DMS153 treated with DMSO at 0.1 percent for 48 hours (cell line): Measurements from ENCODE around the gene MDFI.

Source experiments
- DNase-seq: peaks from one replicate; lab custom pipeline; 2025; ENCODE audit not compliant: unreplicated experiment; lab: John Stamatoyannopoulos, UW

The MDFI gene

DNA sequence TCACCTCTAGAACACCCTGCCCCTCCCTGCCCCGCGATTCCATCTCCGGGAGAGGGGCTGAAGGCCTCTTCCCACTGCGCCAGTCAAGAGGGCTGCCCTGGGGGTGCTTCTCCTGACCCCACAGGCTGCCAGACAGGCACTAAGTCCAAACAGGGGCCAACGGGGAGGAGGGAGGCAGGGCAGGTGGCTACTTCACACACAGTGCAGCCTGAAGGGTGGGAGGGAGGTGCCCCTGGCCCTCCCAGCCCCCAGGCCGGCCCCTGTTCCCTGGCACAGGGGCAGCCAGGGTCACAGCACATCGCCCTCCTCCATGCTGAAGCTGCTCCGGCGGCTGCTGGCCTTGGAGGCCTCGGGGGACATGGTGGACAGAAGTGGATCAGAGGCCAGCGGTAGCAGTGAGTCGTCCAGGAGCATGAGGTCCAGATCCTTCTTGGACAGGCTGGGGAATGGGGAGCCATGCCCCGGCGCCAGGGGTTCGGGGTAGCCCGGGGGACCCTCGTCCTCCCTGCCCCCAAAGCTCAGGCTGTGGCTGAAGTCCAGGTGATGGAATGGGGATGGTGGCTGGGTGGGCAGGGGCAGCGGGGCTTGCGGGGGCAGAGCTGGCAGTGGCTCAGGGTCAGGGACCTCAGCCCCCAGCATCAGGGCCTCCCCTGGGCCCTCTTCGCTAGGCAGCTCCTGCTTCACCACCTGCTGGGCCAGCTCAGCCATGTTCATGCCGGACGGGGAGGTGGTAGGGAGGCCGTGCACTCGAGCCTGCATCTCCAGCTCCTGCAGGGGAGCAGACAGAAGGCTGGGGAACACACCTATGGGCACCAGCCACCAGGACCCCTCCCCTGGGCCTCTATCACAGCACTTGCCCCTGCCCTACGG lies 46.3 kb downstream of the MDFI start:
- DNase-seq: no peak

DNA sequence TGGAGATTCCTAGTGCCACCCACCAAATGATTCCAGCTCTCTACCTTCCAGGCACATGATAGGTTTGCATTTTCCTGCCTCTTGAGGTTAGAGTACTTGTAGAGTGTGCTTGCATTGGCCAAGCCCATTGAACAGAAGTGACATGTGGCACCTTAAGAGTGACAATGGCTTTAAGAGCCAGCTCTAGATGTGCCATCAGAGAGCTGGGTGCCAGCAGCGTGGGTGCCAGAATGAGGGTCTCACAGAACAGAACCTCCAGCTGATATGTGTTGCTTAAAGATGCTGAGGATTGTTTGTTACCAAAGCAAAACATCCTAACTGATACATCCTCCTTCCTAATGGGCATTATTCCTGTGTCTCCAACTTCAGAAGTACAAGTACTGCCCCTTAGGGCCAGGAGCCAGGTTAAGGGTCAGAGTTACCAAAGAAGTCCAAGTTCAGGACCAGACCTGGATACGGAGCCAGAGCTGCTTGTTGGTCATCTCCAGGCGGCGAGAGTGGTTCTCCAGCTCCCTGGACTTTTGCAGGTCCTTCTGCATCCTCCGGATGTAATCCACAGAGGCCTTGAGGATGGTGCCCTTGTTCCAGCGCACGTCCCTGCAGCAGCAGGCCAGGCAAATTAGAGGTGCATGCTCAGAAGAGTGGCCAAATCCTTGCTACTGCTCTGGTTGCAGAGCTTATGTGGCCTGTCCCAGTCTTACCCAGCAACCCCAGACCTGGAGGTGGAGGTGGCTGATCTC lies 47.5 kb downstream of the MDFI start:
- no peak for DNase-seq

DNA sequence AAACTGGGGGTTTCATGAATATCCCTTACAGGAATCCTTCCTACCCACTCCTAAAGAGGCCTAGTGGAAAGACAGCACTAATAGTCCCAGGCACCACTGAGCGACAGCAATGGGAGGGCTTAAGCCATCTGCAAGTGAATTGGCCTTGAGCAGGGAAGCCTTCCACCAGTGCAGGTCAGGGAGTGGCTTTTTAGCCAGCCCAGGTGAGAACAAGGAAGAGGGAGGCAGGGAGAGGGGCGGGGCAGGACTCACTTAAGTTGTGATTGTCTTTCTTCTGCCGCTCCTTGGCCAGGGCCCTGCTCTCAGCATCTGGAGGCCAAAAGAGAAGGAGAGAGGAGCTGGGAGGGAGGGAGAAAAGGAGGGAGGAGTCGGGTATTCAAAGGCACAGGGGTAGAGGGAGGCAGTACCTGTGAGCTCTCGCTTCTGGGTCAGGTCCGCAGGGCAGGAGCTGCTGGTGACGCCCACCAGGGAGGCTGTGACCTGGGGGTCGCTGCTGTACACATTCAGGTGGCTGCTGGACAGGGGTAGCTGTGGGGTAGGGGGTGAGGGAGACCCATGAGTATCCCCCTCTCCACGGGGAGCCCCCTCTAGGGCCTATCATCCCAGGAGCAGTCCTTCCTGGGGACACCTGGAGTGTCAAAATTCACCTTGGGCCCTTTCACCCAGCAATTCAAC lies 49.4 kb downstream of the MDFI start:
- no peak for DNase-seq

DNA sequence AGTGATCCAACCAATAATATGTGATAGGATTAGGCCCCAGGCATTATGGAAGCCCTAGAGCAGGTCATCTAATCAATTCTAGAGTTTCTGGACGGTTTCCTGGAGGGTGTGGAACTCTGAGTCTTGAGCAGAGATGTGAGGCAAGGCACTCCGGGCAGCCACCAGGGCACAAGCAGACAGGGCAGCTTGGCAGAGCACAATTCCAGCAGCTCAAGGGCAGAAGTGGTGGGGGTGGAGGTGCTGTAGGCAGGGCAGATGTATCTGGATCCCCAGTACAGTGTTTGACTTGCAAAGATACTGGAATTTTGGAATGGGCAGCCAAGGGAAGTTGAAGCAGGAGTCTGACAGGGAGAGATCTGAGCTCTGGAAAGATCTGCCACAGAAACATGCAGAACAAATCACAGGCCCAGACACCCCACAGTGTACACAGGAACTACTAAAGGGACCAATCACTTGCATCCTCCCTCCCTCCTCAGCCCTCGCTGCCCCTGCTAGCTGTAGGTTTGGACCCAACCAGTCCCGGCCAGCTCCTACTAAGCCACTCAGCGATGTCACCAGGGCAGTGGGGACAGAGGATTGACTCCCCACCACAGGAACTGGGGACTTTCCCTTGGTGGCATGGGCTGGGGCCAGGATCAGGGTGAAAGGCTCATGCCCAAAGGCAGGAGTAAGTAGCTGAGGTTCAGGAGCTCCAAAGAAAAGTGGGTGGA lies 50.1 kb downstream of the MDFI start:
- no peak for DNase-seq

DNA sequence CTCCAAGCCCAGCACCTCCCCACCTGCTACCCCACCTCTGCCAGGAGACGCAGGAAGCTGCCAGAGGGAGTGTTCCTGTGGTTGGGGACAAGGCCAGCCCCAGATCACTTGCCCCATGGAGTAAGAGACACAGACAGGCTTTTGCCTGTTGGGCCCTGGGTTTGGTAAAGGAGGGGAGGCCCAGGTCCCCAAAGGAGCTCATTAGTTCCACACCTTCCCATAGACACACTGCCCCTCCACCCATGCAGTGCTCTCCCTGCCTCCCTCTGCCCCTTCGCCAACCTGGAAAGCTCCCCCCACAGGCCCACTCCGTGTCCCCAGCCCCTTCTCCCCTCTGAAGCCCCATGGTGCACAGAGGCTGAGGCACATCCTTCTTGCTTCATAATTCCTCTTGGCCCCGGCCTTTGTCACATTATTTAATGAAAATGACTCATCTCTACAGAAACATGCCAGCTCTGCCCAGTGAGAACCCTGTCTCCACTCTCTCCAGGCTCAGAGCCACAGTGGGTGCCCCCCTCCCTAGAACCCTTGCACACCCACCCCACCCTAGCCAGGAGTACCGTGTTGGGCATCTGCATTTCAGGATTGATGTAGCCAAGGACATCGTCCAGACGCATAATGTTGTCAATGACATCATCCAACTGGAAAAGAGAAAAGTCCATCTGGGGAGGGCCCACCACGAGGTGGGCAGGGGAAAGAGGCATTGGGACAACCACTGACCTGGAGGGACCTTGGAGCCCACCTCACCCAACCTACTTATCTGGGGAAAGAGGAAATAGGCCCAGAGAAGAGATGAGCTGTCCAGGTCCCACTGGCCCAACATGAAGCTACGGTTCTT lies 51.1 kb downstream of the MDFI start:
- no peak for DNase-seq

DNA sequence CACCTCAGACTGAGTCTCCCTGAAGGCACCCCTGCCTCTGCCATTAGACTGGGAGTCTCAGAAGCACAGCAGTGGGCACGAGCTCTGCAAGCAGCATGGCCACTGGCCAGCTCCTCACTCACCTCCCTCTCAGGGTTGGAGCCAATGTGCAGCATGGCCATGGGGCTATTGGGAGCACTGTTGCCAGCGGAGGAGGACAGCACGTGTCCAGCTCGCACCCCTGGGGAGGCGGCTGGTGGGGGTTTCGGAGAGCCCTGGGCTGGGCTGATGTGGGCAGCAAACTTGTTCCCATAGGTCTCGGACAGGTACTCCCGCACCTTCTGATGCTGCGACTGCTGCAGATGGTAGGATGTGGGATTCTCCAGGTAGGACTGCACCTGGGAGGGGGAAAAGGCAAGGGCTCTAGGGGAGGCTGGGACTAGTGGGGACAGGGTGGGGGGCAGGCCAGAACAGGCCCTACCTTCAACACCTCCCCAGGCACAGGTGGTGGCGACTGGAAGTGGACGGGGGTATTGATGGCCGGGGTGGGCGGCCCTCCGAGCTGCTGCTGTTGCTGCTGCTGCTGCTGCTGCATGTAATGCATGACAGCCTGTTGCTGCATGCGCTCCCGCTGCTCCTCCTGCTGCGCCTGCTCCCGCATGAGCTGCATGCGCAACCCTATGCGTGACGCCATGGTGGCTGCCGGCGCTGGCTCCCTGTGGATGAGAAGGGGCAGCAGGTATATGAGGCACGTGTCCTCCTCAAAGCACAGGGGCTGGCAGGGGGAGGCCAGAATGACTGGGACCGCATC lies 52.5 kb downstream of the MDFI start:
- no peak for DNase-seq

DNA sequence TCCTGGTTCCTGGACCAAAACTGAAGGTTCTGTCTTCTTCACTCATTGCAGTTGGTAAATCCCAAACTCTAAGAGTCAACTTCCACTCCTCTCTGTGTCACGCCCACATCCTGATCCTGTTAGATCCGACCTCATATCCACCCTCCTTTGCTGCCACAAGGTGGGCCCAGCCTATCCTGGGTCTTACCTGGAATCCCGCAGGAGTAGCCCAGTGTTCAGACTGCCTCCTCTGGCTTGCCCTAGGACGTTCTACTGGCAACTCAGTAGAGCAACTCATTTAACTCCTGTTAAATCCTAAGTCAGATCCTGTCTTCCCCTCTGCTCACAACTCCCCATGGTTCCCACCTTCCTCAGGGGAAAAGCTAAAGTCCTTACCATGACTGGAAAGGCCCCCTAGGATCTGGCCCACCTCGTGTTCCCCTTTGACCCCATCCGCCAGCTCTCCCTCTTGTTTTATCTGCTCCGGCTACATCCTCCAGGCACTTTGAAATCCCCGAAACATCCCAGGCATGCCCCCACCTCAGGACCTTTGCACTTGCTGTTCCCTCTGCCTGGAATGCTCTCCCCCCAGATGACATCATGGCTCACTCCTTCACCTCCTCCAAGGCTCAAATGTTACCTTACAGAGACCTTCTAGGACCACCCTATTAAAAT lies 53.3 kb downstream of the MDFI start:
- no peak for DNase-seq

DNA sequence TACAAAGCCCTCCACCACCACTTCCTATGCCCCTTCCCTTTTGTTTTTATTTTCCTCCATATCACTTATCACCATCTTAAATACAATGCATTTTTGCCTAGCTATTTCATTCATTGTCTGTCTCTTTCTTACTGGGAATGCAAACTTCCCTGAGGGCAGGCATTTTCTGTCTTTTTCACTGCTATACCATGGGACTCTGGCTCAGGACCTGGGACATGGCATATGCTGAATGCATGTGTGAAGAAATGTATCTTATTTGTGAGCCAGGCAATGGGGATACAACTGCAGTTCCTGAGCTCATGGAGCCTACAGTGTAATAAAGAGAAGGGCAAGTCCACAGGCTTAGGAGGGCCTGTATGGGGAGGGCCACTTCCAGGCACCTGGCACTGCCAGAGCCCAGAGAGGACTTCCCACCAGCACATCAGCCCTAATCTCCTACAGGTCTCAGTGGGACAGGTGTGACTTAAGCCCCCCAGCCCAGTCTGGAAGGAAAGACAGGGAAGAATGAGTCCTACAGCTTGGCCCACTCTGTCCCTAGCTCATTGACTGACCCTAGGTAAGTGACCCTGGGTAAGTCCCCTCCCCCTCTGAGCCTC lies 53.9 kb downstream of the MDFI start:
- no peak for DNase-seq

DNA sequence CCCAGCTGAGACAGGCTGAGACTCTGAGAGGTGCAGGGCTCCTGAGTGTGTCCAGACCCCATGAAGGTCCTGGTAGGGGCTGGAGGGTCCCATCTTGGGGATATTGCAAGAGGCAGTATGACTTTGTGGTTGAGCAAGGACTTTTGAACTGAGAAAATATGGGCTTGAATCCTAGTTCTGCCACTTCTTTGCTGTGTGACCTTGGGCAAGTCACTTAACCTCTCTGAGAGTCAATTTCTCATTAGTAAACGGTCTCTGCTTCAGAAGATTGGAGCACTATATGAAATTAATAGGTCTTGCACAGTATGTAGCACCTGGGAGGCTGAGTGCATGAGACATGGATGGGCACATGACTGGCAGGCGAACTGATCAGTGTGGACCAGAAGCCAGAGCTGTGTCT lies 54.5 kb downstream of the MDFI start:
- DNase-seq: no peak

DNA sequence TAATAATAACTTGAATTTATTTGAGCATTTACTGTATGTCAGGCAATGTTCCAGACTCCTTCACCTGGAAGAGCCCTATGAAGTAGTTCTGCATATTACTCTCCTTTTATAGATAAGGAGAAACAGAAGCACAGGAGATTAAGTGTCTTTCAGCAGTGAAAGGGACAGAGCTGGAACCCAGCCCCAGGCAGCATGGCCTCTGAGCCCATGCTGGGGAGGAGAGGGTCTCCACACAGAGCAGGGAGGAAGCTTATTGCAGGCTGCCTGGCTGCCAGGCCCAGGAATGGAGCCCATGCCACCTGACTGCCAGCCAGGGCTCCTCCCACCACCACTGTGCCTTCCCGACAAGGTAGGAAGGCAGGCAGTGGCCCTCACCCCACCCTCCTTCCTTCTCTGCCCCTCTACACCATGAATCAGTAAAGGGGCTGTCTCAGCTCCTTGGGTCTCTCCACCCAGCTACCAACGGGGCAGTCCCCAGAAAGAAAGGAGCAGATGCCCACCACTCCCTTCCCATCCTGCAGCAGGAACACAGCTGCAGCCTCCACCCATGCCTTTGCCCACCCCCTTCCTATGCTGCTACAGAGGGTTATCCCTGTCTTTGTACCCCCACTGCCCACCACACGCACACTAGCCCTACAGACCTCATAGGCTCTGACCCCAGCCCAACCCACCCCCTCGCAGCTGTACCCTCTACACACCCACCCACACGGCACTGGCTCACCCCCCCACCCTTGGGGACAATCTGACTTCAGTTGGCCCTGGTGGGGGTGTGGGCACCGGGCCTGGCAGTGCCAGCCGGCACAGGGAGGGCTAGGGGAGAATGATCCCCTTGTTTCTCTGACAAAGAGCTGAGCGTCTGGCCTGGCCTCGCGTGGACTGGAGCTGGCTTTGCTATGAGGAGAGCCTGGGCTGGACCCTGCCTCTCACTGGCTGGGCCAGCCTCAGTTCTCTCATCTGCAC lies 55.3 kb downstream of the MDFI start:
- DNase-seq: no peak

DNA sequence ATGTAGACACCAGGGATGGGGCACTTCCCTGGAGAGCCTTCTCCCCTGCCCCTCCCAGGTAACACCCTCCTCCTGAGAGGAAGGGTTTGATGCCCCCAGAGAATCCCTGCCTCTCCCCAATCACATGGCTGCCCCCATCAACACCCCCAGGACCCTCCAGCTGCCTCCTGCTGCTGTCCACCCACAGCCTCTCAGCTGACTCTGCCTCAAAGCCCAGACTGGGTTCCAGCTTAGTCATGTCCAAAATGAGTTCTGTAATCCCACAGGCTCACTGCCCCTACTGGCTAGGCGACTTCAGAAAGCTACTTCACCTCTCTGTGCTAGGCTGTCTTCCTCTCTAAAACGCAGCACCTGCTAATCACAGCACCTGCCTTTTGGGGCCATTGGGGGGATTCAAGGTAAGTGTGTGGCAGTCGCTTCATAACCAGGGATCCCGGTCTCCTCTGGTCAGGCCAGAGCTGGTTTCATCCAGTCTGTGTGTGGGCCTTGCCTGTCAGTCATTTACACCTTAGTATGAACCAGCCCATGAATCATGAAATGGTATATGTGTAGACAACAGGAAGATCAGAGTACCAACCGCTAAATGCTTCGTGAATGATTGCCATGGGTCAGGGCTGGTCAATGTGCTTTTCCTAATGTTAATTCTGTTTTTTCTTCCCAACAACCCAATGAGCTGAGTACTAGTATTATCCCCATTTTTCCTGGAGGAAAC lies 56.7 kb downstream of the MDFI start:
- no peak for DNase-seq

DNA sequence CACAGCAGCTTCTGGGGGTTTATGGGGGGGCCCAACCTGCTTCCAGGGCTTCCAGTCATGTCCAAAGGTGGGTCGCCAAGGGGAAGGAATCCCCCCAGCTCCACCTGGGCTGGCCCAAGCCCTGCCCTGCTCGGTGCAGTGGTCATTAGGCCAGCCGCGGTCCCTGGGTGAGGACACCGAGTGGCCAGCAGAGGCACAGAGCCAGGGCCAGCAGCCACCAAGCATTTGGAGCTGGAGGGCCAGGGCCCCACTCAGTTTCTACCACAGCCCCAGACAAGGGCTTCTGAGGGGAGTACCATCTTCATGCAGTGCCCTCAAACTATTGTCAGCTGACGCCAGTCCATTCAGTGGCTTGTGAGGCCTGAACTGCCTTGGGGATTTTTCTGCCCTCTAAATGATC lies 57.6 kb downstream of the MDFI start:
- DNase-seq: no peak

DNA sequence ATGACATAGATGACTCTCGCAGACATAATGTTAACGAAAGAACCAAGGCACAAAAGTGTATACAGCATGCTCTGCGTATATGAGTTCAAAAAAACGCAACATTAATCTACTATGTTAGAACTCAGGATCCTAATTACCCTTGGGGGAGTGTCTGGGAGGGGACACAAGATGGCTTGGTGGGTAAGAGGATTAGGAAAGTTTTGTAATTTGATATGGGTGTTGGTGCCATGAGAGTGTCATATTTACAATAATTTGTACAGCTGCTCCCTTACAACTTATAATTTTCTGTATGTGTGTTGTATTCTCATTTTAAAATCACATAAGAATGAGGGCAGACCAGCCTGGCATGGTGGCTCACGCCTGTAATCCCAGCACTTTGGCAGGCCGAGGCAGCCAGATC lies 58.5 kb downstream of the MDFI start:
- no peak for DNase-seq

DNA sequence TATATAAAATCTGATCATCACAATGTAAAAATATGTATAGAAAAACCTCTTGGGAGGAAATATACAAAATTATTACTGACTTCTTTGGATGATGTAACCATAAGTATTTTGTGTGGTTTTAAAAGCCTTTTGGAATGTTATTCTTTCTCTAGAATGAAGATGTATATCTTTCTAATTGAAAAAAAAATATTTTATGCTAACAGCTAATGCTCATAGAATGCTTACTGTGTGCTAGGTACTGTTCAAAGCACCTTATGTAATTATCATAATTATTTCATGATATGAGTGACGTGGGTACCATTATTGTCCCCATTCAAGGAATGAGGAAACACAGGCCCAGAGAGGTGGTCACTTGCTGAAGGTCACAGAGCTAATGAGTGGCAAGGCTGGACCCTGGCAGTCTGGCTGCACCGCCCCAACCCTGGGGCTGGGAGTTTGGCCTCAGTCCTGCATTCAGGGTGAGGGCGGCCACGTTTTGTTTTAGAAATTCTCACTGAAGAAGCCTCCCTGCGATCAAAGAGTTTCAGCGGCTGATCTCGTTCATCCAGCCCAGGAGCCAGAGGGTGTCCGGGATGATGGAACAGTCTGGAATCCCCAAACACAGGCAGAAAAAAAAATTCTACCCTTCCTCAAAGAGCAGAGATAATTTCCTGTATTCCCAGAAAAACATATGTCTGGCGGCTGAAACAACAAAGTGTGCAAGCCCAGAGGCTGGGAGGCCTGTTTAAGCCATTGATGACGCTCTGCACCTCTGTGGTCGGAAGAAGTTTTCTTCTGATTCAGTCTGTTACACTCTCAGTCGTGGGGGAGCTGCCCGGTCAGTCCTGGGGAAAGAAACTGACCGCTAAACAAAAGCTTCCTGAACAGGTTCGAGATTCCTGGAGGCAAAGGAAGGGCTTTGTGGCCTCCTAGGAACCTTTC lies 59.9 kb downstream of the MDFI start:
- DNase-seq: no peak

DNA sequence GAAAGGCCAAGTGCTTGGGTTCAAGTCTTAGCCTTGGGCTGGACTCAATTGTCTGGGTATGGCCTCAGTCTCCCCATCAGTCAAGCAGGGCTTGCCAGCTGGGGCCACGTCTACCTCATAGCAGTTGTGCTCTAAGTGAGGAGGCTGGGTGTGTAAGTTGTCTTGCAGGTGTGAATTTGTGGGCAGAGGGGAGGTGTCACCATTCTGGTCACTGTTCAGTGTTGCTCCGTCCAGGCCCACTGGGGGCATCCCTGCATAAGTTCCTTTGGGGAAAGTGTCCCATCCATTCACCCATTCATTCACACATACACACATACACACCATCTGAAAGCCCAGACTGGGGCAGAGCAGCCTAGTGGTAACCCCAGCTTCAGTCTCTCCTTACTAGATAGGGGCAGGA lies 60.8 kb downstream of the MDFI start:
- no peak for DNase-seq
